ENCODE measurements around the gene UNC93A. TPM values are rescaled to one million over a fixed set of nuclear protein-coding genes. Genes with fewer than 3 reads are reported as not detected.
"Not testable (repeated sequence)": the region's sequence is repeated elsewhere in the genome, so short reads cannot be mapped to it uniquely, and the experiment has no call there.

Gene UNC93A
- total RNA-seq, 1 donor, result not detected

DNA sequence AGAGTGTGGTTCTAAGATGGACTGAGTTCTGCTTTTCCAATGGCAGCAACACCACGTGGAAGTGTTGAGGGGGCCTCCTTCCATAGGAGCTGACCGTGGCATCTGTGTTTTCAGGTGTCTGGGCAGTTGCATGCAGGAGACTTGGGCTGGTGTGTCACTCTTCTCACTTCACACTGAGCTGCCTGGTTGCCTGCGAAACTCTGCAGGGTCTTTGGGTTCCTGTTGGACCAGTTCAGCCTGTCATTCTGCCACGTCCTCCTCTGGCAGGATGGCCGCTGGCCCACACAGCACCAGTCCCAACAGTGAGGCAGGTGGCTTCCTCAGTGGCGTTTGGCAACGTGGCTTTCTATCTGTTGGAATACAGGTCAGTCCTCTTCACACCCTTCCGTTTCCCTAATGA is 16.1 kb upstream of the UNC93A start:
- H3K27ac ChIP-seq (ENCODE audit: low read depth, low read length), result no peak overlapping the region
- no peaks in the 10 kb centered on the region for H3K36me3 ChIP-seq (ENCODE audit: insufficient read depth, low read length)
- no peak overlapping the region for H3K4me2 ChIP-seq (ENCODE audit: insufficient read depth, low read length)
- no peaks in the 10 kb centered on the region for H3K27me3 ChIP-seq (ENCODE audit: insufficient read depth, low read length)
- no peak overlapping the region for H2AFZ ChIP-seq (ENCODE audit: low read length)
- TF ChIP-seq, protein P1, sequence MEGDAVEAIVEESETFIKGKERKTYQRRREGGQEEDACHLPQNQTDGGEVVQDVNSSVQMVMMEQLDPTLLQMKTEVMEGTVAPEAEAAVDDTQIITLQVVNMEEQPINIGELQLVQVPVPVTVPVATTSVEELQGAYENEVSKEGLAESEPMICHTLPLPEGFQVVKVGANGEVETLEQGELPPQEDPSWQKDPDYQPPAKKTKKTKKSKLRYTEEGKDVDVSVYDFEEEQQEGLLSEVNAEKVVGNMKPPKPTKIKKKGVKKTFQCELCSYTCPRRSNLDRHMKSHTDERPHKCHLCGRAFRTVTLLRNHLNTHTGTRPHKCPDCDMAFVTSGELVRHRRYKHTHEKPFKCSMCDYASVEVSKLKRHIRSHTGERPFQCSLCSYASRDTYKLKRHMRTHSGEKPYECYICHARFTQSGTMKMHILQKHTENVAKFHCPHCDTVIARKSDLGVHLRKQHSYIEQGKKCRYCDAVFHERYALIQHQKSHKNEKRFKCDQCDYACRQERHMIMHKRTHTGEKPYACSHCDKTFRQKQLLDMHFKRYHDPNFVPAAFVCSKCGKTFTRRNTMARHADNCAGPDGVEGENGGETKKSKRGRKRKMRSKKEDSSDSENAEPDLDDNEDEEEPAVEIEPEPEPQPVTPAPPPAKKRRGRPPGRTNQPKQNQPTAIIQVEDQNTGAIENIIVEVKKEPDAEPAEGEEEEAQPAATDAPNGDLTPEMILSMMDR (IDR thresholded peaks at IDR 0.05; ENCODE audit: extremely low read depth, low read depth, low read length), result no peak
- no peaks in the 10 kb centered on the region for H3K79me2 ChIP-seq (ENCODE audit: insufficient read depth, low read length)
- no peaks in the 10 kb centered on the region for H3K9me3 ChIP-seq (ENCODE audit: low read depth, low read length)
- no peak for DNase-seq (ENCODE audit: insufficient read length, low spot score, missing footprints)
- no peaks in the 10 kb centered on the region for H3K4me1 ChIP-seq (ENCODE audit: insufficient read depth, low read length)
- no peaks in the 10 kb centered on the region for H4K20me1 ChIP-seq (ENCODE audit: insufficient read depth, low read length)
- no peak overlapping the region for H3K4me3 ChIP-seq (ENCODE audit: insufficient read depth, low read length)

- DNase-seq (ENCODE audit: insufficient read length, low spot score, missing footprints), result no peak
- Histone ChIP-seq H3K27me3 (ENCODE audit: insufficient read depth, low read length) (no peaks in the 10 kb centered on the region), H3K36me3 (ENCODE audit: insufficient read depth, low read length) (no peaks in the 10 kb centered on the region), H3K9me3 (ENCODE audit: low read depth, low read length) (no peaks in the 10 kb centered on the region), H3K4me1 (ENCODE audit: insufficient read depth, low read length) (no peaks in the 10 kb centered on the region), H3K79me2 (ENCODE audit: insufficient read depth, low read length) (no peaks in the 10 kb centered on the region), H3K4me2 (ENCODE audit: insufficient read depth, low read length) (no peak overlapping the region), H3K27ac (ENCODE audit: low read depth, low read length) (no peak overlapping the region), H3K4me3 (ENCODE audit: insufficient read depth, low read length) (no peak overlapping the region), H4K20me1 (ENCODE audit: insufficient read depth, low read length) (no peaks in the 10 kb centered on the region), H2AFZ (ENCODE audit: low read length) (no peak overlapping the region)
- TF ChIP-seq, protein P1 (IDR thresholded peaks at IDR 0.05; ENCODE audit: extremely low read depth, low read depth, low read length), result no peak
Observed at GRCh38 chr6:167275436-167275835, 15.7 kb upstream of the UNC93A start.

DNA sequence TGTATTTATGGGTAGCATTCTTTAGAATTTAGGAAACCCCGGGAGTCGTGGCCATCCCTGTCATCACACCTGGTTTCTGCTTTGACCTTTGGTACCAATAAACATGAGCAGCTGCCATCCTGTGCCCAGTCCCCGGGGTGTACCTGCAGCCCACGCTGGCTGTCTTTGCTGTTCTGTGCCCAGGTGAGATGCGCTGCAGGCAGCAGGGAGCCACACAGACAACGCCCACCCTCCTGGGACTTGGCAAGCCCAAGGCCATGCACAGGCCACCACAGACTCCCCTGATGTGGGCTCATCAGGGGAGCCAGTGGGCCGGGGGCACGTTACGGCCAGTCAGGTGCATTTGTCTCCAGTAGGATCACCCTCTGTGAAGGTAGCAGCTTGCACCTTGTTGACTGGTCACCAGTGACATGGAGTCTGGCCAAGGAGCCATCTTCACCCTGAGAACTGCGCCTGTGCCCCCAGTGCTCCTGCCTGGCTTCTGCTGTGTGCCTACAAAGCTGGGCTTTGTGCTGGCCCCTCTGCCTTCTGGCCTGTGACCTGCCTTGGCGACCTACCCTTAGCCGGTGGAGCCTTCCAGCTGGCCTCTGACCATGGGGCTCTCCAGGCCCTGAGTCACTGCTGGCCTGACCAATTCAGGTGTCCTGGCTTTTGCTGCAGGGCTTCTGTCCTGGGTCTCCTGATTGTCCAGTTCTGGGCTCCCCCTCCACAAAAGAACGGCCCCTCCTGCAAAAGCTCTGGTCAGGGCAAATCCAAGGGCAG is 14.2 kb upstream of the UNC93A start:
- Histone ChIP-seq H3K4me2 (ENCODE audit: insufficient read depth, low read length) (no peak overlapping the region), H3K4me1 (ENCODE audit: insufficient read depth, low read length) (no peaks in the 10 kb centered on the region), H4K20me1 (ENCODE audit: insufficient read depth, low read length) (no peaks in the 10 kb centered on the region), H2AFZ (ENCODE audit: low read length) (no peak overlapping the region), H3K79me2 (ENCODE audit: insufficient read depth, low read length) (no peaks in the 10 kb centered on the region), H3K27me3 (ENCODE audit: insufficient read depth, low read length) (no peaks in the 10 kb centered on the region), H3K36me3 (ENCODE audit: insufficient read depth, low read length) (no peaks in the 10 kb centered on the region), H3K9me3 (ENCODE audit: low read depth, low read length) (no peaks in the 10 kb centered on the region), H3K27ac (ENCODE audit: low read depth, low read length) (no peak overlapping the region), H3K4me3 (ENCODE audit: insufficient read depth, low read length) (no peak overlapping the region)
- no peak for DNase-seq (ENCODE audit: insufficient read length, low spot score, missing footprints)
- TF ChIP-seq, protein P1 (IDR thresholded peaks at IDR 0.05; ENCODE audit: extremely low read depth, low read depth, low read length), result no peak

GRCh38 chr6:167278173-167278940 is 12.8 kb upstream of the UNC93A start:
- H3K4me1 ChIP-seq (ENCODE audit: insufficient read depth, low read length); H3K9me3 ChIP-seq (ENCODE audit: low read depth, low read length); H3K4me3 ChIP-seq (ENCODE audit: insufficient read depth, low read length); H3K79me2 ChIP-seq (ENCODE audit: insufficient read depth, low read length); H3K27ac ChIP-seq (ENCODE audit: low read depth, low read length); H3K36me3 ChIP-seq (ENCODE audit: insufficient read depth, low read length); H3K4me2 ChIP-seq (ENCODE audit: insufficient read depth, low read length); H4K20me1 ChIP-seq (ENCODE audit: insufficient read depth, low read length); H3K27me3 ChIP-seq (ENCODE audit: insufficient read depth, low read length); DNase-seq (ENCODE audit: insufficient read length, low spot score, missing footprints); H2AFZ ChIP-seq (ENCODE audit: low read length): not testable (repeated sequence)
